PC-9 (cell line): ENCODE measurements around the gene TSTD2.

ENCODE experiments used
- CTCF ChIP-seq: fragments of 200-600 bp; sonication (generic); conservative IDR thresholded peaks from 2 replicates; pipeline ENCODE4 v1.6.1; 2017; ENCODE audit warnings: mixed run types, antibody characterized with exemption, mild to moderate bottlenecking, moderate library complexity
- EZH2 ChIP-seq: fragments of 200-600 bp; sonication (generic); IDR thresholded peaks from 2 replicates; pipeline ENCODE4 v1.8.0; 2017; ENCODE audit warnings: antibody characterized with exemption, low read depth

DNA sequence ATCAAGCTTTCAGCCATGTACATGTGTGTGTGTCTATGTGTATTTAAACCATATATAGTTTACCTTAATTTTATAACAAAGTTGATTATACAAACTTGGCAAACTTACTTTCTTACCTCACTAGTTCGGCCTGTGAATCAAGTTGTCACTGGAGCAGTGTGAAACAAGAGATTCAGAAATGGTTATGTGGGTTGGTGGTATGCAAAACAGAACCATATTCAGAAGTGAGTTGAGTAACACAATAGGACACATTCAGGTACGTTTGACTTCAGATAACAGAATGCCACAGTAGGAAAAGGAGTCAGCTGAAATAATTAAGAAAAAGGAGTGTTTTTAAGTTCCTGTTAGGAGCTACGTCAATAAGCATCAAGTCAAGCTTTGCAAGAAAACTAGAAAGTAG lies 42.5 kb upstream of the TSTD2 start:
- TF ChIP-seq CTCF (no peak), EZH2 (no peak)
